GM03348 (cell line): ENCODE measurements around the gene KCTD7.
"Not testable (repeated sequence)": the region's sequence is repeated elsewhere in the genome, so short reads cannot be mapped to it uniquely, and the experiment has no call there.

ENCODE experiments used
- DNase-seq: peaks from one replicate; pipeline ENCODE4 v3.0.0; 2012; ENCODE audit warnings: low spot score

Gene KCTD7

GRCh38 chr7:66654275-66655112, 25.8 kb downstream of the KCTD7 start:
- DNase-seq = peak; percentile 97

DNA sequence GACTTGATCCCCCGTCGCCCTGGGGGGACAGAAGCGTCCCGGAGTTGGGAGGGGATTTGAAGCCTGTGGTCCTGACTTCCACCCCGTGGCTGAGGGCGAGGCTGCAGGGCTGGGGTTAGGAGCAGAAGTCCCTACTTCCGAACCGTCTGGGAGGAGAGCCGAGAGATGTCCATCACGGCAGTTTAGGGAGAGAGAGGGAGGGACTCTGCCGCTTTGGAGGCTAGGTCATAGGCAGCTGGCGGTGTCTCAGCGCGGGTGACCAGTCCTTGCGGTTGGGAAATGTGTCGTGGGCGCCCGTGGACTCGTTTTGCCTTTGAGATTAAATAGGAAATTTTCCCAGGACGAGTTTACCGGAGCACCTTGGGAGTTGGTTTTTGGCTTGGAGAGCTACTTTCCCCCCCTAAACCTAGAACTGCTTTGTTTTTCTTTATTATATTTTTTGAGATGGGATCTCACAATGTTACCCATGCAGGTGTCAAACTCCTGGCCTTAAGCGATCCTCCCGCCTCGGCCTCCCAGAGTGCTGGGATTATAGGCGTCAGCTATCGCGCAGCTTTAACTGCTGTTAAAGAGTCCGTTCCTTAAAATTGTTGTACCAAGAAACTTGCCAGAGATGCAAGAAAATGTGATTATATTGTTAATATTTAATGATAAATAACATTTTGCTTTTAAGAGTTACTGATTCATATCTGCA, 26.6 kb downstream of the KCTD7 start:
- DNase-seq = peak; percentile 45

GRCh38 chr7:66655826-66656485, 27.3 kb downstream of the KCTD7 start:
- DNase-seq = peak; percentile 33

DNA sequence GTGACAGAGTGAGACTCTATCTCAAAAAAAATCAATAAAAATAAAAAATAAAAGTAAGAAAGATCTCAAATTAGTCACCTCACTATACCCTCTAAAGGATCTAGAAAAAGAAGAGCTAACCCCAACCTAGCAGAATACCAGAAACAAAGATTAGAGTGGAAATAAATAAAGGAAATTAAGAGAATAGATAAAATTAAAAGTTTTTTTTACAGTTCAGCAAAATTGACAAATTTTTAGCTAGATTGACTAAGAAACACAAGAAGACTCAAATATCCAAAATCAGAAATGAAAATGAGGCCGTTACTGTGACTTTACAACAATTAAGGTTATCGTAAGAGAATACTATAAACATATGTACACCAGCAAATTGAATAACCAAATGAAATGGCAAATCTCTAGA, 29.1 kb downstream of the KCTD7 start:
- DNase-seq = no peak

- DNase-seq = no peak
These were observed 34.1 kb downstream of the KCTD7 start for GRCh38 chr7:66662646-66663264.

GRCh38 chr7:66664590-66665293, 36.1 kb downstream of the KCTD7 start:
- DNase-seq = no peak

- no peak for DNase-seq
These were observed 37.8 kb downstream of the KCTD7 start for GRCh38 chr7:66666313-66666952.

DNA sequence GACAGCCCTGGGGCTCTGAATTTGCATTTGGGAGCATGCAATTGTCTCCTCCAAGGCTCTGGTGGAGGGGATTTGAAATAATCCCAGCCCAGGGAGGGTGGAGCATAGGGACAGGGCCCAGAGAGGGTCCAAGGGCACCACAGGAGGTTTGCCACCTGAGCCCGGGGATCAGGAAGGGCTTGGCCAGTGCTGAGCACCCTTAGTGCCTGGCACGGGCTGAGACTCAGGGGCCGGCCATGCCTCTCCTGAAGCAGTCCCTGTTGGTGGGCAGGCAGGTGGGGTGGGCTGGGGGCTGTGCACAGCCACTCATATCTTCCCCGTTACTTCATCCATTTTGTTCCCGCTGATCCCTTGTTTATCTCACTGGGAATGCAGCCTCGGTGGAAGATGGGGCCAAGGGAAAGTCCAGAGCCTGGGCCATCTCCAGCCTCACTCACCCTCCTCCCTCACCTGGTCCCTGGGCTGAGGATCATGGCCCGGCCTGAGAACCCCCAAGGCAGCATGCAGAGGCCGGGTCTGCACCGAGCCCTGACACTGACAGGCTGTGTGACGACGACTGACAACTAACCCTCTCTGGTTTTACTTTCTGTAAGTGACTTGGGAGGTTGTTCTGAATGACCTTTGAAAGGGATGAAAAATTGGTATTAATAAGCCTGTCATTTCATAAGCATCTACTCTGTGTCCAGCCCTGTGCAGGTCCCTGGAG, 38.5 kb downstream of the KCTD7 start:
- no peak for DNase-seq

DNA sequence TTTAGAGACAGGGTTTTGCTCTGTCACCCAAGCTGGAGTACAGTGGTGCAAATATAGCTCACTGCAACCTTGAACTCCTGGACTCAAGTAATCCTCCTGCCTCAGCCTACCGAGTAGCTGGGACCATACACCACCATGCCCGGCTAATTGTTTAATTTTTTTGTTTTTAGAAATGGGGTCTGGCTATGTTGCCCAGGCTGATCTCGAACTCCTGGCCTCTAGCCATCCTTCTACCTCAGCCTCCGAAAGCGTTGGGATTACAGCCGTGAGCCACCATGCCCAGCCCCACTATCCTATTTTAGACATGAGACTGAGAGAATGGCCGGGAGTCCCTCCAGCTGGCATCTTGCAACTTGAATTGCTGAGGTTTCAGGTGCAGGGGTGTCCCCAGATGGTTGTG, 39.4 kb downstream of the KCTD7 start:
- no peak for DNase-seq

DNA sequence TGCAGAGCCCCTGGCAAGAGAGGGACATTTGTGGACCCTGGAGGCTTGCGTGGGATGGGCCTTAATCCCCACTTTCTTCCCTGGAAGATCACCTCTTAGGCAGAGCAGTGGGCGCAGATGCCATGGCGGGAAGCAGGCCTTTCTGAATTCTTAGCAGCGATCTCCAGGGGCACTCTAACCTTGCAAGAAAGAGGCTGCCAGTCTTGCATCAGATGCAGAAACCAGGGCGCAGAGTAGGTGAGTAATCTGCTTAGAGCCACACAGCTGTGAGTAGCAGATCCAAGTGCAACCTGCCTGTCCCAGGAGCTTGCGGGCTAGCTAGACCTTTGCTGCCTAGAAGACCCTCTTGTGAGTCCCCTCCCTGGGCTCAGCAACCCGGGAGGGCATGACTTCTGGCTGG, 40.0 kb downstream of the KCTD7 start:
- DNase-seq = no peak

GRCh38 chr7:66669088-66669487, 40.4 kb downstream of the KCTD7 start:
- DNase-seq = no peak

GRCh38 chr7:66669496-66669895, 40.8 kb downstream of the KCTD7 start:
- no peak for DNase-seq

DNA sequence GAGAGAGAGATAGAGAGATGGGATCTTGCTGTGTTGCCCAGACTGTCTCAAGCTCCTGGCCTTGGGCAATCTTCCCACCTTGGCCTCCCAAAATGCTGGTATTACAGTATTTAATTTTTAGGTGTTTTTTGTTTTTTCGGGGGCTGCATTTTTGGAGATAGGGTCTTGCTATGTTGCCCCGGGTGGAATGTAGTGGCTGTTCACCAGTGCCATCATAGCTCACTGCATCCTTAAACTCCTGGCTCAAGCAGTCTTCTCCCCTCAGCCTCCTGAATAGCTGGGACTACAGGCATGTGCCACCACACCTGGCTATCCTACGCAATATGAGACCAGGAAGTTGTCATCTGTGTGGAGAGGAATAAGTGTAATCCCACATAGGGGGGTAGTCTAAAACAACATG, 42.4 kb downstream of the KCTD7 start:
- no peak for DNase-seq

- not testable (repeated sequence) for DNase-seq
These were observed 42.8 kb downstream of the KCTD7 start for GRCh38 chr7:66671486-66671885.

DNA sequence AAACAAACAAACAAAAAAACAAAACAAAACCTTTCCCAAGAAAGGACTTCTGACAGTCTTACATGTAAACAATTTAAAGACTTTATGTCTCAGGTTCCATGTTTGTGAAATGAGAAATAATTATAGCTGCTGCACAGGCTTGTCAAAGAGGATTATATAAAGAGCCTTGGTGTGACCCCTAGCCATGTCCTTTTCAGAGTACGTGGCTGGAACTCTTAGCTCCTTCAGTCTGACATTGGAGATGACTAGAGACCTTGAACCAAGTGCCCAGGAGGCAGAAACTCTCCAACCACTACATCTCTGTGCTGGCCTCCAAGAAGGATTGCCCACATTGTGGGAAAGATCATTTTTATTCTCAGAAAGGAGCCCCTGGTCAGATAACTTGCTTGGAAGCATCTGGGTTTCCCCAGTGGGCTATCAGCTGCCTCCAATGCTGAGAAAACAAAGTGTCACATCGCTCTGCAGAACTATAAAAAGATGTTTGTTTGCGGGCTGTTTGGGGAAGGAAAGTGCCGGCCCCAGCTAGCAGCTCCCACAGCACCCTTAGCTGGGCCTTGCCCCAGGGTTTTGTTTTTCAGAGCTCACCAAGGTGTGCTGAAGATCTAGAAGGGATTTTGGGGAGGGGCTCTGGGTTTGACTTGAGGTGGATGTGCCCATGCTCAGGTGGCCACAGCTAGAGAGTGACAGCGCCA, 43.9 kb downstream of the KCTD7 start:
- not testable (repeated sequence) for DNase-seq

DNA sequence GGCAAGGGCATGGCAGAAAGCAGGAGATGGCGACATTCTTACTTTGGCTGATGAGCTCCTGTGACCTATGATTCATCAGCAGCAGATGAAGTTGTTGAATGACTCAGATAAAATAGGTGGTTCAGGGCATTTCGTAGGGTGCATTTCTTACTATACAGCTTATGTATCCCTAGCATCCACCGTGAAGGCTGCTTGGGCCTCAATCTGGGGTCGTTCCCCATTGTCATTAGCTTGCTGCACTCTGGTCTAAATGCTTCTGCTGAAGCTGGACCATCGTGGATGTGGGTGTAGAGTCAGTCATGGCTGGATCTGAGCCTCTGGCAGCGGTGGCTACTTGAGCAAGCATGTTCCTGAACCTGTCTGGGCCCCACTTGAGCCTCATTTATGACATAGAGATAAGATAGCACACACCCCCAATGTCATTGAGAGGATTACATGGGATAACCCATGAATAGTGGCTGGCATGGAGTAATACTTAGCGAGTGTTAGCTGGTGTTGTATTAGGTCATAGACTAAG, 44.5 kb downstream of the KCTD7 start:
- DNase-seq = not testable (repeated sequence)

- no peak for DNase-seq
These were observed 51.1 kb downstream of the KCTD7 start for GRCh38 chr7:66679633-66680244.

GRCh38 chr7:66681491-66682349, 53.0 kb downstream of the KCTD7 start:
- peak; percentile 97 for DNase-seq
